HUES6 (cell line): ENCODE data around the gene NCKAP5.

Experiments
- H3K27ac ChIP-seq: 2 replicates; pipeline ENCODE4 v1.7.0; 2013; ENCODE audit warnings: low read depth, mild to moderate bottlenecking, low read length, inconsistent platforms
- H3K27me3 ChIP-seq: 2 replicates; pipeline ENCODE4 v1.6.1; 2013; ENCODE audit warnings: low read length; ENCODE audit not compliant: control insufficient read depth, insufficient read depth
- H3K36me3 ChIP-seq: 2 replicates; pipeline ENCODE4 v1.6.1; 2013; ENCODE audit warnings: low read length; ENCODE audit not compliant: control insufficient read depth, insufficient read depth
- H3K4me1 ChIP-seq: 2 replicates; pipeline ENCODE4 v1.6.1; 2013; ENCODE audit warnings: low read length; ENCODE audit not compliant: control insufficient read depth, insufficient read depth
- H3K4me3 ChIP-seq: 2 replicates; pipeline ENCODE4 v1.5.1; 2013; ENCODE audit warnings: low read depth, low read length
- H3K9ac ChIP-seq: one replicate; pipeline ENCODE4 v1.6.1; 2013; ENCODE audit warnings: mild to moderate bottlenecking, low read length
- H3K9me3 ChIP-seq: 2 replicates; pipeline ENCODE4 v1.6.1; 2013; ENCODE audit warnings: low read depth, low read length; ENCODE audit not compliant: control insufficient read depth, insufficient read depth

NCKAP5 gene

DNA sequence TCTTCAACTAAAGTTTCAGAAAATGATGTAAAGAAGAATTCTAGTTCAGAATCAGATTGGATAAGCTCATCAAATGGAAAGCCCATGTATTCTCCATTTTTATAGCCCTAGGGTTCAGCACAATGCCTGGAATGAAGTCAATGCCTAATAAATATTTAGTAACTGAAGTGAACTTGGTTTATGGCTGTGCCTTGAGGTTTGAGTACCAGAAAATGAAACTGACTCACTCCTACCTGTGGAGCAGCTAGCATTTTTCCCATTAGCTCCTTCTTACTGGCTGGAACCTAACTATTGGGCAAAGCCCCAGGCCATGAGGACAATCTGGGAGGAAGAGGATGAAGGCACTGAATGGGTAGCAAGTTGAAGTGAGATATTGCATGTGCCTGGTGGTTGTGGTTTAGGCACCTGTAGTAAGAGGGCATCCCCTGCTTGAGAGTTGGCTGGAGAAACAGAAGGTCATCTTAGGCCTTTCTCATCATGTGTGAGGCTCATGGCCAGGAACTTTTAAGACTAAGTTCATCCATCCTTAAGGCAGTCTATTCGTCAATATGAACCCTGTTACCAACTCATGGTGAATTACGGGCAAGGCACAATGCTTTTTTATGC lies 813.3 kb downstream of the NCKAP5 start:
- no peak overlapping the region for H3K27ac ChIP-seq
- no peaks in the 10 kb centered on the region for H3K27me3 ChIP-seq
- no peaks in the 10 kb centered on the region for H3K9me3 ChIP-seq
- no peaks in the 10 kb centered on the region for H3K4me1 ChIP-seq
- no peak overlapping the region for H3K9ac ChIP-seq
- H3K36me3 ChIP-seq: no peaks in the 10 kb centered on the region
- no peak overlapping the region for H3K4me3 ChIP-seq

- no peaks in the 10 kb centered on the region for H3K36me3 ChIP-seq
- no peak overlapping the region for H3K9ac ChIP-seq
- H3K27ac ChIP-seq: no peak overlapping the region
- no peak overlapping the region for H3K4me3 ChIP-seq
- H3K4me1 ChIP-seq: no peaks in the 10 kb centered on the region
- H3K27me3 ChIP-seq: no peaks in the 10 kb centered on the region
- no peaks in the 10 kb centered on the region for H3K9me3 ChIP-seq
Observed at GRCh38 chr2:132754392-132754791, 813.9 kb downstream of the NCKAP5 start.

- no peaks in the 10 kb centered on the region for H3K36me3 ChIP-seq
- no peak overlapping the region for H3K27ac ChIP-seq
- no peaks in the 10 kb centered on the region for H3K9me3 ChIP-seq
- no peak overlapping the region for H3K4me3 ChIP-seq
- no peaks in the 10 kb centered on the region for H3K4me1 ChIP-seq
- no peaks in the 10 kb centered on the region for H3K27me3 ChIP-seq
- no peak overlapping the region for H3K9ac ChIP-seq
Observed at GRCh38 chr2:132752421-132753206, 815.6 kb downstream of the NCKAP5 start.

DNA sequence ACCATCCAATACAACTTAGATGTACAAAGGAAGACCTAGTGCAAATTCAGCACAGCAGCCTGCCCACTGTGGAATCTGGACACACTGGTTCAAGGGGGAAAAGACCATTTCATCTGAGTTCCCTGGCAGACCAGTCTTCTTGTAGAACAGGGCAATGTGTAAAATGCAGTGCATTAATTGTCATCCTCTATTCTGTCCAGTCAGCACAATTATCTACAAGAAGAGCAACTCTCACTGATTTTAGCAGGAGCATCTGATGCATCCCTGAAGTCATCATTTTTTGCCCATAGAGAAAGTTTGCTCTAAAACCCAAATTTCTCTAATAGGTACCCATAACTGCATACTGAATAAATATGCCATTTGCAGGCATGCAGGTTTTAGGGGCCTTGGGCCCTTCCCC lies 816.4 kb downstream of the NCKAP5 start:
- Histone ChIP-seq H3K9ac (no peak overlapping the region), H3K4me3 (no peak overlapping the region), H3K27me3 (no peaks in the 10 kb centered on the region), H3K9me3 (no peaks in the 10 kb centered on the region), H3K36me3 (no peaks in the 10 kb centered on the region), H3K27ac (no peak overlapping the region), H3K4me1 (no peaks in the 10 kb centered on the region)

DNA sequence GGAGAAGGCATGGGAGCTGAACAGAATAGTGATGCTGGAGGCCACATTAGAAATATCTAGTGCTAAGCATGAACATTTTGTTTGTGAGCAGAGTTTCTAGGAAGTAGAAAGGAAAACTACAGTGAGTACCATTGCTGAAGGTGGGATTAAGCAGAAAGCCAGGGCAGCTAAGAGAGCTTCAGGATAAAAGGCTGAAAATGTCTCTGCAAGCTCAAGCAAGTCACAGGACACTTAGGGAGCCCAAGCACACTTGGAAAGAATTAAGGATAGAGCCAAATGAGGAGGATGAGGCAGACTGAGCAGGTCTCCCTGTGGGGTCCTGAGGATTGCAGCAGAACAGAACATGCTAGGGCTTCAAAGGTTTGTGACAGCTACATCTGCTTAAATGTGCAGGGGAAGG lies 817.7 kb downstream of the NCKAP5 start:
- no peaks in the 10 kb centered on the region for H3K9me3 ChIP-seq
- H3K27me3 ChIP-seq: no peaks in the 10 kb centered on the region
- no peak overlapping the region for H3K27ac ChIP-seq
- no peak overlapping the region for H3K4me3 ChIP-seq
- H3K36me3 ChIP-seq: no peaks in the 10 kb centered on the region
- H3K9ac ChIP-seq: no peak overlapping the region
- H3K4me1 ChIP-seq: no peaks in the 10 kb centered on the region

GRCh38 chr2:132747046-132747445 lies 821.2 kb downstream of the NCKAP5 start:
- no peaks in the 10 kb centered on the region for H3K9me3 ChIP-seq
- H3K4me1 ChIP-seq: no peaks in the 10 kb centered on the region
- no peak overlapping the region for H3K9ac ChIP-seq
- no peaks in the 10 kb centered on the region for H3K36me3 ChIP-seq
- H3K4me3 ChIP-seq: no peak overlapping the region
- no peak overlapping the region for H3K27ac ChIP-seq
- H3K27me3 ChIP-seq: no peaks in the 10 kb centered on the region

DNA sequence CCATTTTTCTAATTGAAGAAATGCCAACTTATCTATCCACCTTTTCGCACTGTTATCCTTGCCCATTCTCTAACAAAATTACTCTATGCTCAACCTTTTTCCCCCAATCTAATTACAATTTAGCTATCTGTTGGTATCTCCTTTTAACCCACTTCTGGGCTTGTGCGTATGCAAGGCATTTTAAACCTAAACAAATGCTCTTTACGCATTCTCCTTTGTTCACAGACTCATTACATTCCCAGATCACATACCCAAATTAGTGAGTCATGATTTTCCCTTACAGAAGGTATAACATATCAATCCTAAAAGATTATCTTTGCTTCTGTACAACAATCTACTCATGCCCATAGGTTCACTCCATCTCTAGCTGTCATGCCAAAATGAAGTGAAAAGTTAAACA lies 826.5 kb downstream of the NCKAP5 start:
- Histone ChIP-seq H3K4me1 (peaks cover 8% of the 10 kb centered on the region; the same call in 1 of the 2 replicates), H3K9me3 (no peaks in the 10 kb centered on the region), H3K9ac (no peak overlapping the region), H3K36me3 (no peaks in the 10 kb centered on the region), H3K27ac (no peak overlapping the region), H3K27me3 (no peaks in the 10 kb centered on the region), H3K4me3 (no peak overlapping the region)

DNA sequence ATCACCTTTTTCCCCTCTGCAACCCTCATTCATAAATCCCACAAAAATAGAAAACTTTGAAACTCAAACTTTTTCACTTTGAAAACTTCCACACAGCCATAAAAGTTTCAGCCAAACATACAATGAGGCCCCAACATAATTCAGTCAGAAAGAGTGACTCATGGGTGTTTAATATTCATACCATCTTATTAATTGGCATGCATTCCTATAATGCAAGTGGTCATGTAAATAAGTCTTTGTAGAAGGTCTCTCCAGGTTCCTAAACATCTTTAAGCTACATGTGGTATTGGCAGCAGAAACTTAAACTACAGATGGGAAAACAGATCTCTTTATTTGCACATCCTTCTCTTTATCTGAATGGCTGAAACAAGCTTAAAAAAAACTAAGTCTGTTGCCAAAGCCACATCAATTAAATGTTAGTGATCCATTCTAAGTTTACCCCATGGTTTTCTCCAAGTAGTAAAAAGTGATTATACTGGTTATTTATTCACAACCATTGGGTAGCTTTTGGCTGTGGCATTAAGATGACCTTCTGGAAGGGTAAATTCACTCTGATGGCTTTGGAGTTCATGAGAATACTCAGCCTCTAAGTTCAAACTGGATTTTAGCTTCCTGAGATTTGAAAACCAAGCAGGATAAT lies 828.1 kb downstream of the NCKAP5 start:
- H3K36me3 ChIP-seq: no peaks in the 10 kb centered on the region
- H3K4me1 ChIP-seq: peaks cover 8% of the 10 kb centered on the region; the same call in 1 of the 2 replicates
- H3K27me3 ChIP-seq: no peaks in the 10 kb centered on the region
- no peak overlapping the region for H3K4me3 ChIP-seq
- no peaks in the 10 kb centered on the region for H3K9me3 ChIP-seq
- H3K9ac ChIP-seq: no peak overlapping the region
- H3K27ac ChIP-seq: no peak overlapping the region

DNA sequence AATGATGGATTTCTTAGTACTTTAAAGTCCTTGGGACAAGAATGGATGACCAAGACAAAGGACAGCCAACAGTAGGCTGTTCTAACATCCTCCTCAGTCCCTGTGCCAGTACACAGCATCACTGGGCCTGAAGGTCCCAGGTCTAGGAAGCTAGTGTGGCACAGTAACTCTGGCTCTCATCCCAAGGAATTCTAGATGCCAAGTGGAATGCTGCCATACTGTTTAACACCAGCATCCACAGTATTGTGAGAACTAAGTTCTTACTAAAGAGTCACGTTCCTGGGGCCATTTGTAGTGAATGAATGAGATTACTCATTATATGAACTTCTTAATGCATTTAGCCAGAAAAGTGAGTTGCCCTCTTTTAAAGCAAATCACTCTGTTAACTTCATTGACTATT lies 830.0 kb downstream of the NCKAP5 start:
- no peaks in the 10 kb centered on the region for H3K9me3 ChIP-seq
- H3K27ac ChIP-seq: no peak overlapping the region
- H3K27me3 ChIP-seq: no peaks in the 10 kb centered on the region
- no peak overlapping the region for H3K9ac ChIP-seq
- no peak overlapping the region for H3K4me3 ChIP-seq
- H3K4me1 ChIP-seq: peaks cover 8% of the 10 kb centered on the region; the same call in 1 of the 2 replicates
- H3K36me3 ChIP-seq: no peaks in the 10 kb centered on the region

DNA sequence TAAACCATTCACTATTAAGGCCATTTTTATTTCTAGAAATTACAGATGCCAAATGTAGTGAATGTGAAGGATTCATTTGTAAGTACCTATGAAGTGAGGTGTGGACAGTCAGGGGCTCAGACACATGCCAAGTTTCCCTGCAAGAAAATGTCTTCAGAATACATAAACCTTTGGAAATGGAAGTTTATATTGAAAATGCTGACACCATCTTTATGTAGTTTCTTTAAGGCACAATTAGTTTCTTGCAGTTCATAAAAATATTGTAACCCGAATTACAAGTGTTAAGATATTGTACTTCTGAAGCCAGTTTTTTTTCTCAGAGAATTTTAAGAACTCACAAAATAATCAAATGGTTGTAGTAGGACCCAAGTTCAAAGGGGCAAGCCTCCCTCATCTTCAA lies 832.2 kb downstream of the NCKAP5 start:
- H3K4me1 ChIP-seq: no peaks in the 10 kb centered on the region
- no peaks in the 10 kb centered on the region for H3K36me3 ChIP-seq
- H3K9ac ChIP-seq: no peak overlapping the region
- no peak overlapping the region for H3K4me3 ChIP-seq
- no peak overlapping the region for H3K27ac ChIP-seq
- no peaks in the 10 kb centered on the region for H3K27me3 ChIP-seq
- no peaks in the 10 kb centered on the region for H3K9me3 ChIP-seq

DNA sequence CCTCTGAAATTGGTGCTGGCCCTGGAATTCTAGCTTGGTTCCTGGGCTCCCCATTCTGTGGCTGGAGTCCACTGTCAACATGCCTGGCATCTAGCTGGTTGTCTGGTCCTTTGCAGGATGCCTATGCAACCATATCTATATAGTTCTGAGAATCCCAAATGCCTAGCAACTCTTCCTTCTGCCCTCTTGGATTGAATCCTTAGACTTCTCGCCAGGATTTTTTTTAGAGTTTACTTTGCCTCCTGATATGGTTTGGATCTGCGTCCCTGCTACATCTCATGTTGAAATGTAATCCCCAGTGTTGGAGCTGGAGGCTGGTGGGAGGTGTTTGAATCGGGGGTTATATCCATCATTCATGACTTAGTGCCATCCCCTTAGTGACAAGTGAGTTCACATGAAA lies 833.3 kb downstream of the NCKAP5 start:
- no peaks in the 10 kb centered on the region for H3K4me1 ChIP-seq
- no peaks in the 10 kb centered on the region for H3K36me3 ChIP-seq
- H3K27ac ChIP-seq: no peak overlapping the region
- H3K27me3 ChIP-seq: no peaks in the 10 kb centered on the region
- H3K4me3 ChIP-seq: no peak overlapping the region
- H3K9ac ChIP-seq: no peak overlapping the region
- no peaks in the 10 kb centered on the region for H3K9me3 ChIP-seq
